GM12872 (cell line): ENCODE results near the gene C2.

ENCODE experiments used
- TF ChIP-seq, protein P1 (sequence below): IDR thresholded peaks from 3 replicates; pipeline ENCODE4 v1.5.1; 2011; ENCODE audit warnings: low read depth, mild to moderate bottlenecking, low read length, moderate library complexity; ENCODE audit not compliant: insufficient read depth

Gene C2

DNA sequence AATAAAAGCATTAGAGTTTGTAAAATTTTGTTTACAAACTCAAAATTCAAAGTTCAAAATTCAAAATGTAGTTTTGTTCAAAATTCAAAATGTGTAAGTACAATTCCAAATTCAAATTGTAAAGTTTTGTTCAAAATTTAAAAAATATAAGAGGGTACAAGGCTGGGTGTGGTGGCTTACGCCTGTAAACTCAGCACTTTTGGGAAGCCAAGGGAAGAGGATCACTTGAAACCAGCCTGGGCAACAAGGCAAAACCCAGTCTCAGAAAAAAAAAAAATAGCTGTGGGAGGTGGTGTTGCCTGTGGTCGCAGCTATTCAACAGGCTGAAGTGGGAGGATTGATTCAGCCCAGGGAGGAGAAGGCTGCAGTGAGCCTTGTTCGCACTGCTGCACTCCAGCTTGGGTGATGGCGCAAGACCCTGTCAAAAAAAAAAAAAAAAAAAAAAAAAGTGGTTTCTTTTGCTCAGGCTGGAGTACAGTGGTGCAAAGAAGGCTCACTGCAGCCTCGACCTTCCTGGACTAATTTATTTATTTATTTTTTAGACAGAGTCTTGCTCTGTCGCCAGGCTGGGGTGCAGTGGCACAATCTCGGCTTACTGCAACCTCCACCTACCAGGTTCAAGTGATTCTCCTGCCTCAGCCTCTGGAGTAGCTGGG is 20.2 kb upstream of the C2 start:
- TF ChIP-seq, protein P1, sequence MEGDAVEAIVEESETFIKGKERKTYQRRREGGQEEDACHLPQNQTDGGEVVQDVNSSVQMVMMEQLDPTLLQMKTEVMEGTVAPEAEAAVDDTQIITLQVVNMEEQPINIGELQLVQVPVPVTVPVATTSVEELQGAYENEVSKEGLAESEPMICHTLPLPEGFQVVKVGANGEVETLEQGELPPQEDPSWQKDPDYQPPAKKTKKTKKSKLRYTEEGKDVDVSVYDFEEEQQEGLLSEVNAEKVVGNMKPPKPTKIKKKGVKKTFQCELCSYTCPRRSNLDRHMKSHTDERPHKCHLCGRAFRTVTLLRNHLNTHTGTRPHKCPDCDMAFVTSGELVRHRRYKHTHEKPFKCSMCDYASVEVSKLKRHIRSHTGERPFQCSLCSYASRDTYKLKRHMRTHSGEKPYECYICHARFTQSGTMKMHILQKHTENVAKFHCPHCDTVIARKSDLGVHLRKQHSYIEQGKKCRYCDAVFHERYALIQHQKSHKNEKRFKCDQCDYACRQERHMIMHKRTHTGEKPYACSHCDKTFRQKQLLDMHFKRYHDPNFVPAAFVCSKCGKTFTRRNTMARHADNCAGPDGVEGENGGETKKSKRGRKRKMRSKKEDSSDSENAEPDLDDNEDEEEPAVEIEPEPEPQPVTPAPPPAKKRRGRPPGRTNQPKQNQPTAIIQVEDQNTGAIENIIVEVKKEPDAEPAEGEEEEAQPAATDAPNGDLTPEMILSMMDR = no peak

- TF ChIP-seq, protein P1 = no peak
Measured at GRCh38 chr6:31908791-31909190, 18.7 kb upstream of the C2 start.

DNA sequence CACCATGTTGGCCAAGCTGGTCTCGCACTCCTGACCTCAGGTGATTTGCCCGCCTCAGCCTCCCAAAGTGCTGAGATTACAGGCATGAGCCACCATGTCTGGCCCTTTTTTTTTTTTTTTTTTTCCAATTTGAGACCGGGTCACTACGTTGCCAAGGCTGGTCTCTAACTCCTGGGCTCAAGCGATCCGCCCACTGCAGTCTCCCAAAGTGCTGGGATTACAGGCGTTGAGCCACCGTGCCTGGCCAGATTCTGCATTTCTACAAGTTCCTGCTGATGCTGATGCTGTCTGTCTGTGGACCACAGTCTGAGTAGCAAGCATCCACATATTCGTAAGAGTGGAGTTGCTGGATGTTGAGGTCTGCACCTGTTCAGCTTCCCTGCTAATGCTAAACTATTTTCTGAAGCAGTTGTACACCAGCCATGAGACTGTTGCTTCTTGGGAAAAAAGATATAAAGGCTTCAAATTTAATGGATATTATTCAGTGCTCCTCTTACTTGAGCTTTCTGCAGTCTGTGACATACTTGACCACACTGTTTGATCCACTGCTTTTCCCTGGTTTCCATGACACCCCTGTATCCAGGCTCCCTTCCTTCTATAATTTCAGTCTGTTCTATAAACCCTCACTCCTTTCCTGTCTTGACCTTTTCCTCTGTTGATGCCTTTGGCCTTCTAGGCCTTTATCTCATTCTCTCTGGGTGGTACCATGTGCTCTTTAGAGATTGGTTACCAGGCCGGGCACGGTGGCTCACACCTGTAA is 15.5 kb upstream of the C2 start:
- TF ChIP-seq, protein P1 = no peak

DNA sequence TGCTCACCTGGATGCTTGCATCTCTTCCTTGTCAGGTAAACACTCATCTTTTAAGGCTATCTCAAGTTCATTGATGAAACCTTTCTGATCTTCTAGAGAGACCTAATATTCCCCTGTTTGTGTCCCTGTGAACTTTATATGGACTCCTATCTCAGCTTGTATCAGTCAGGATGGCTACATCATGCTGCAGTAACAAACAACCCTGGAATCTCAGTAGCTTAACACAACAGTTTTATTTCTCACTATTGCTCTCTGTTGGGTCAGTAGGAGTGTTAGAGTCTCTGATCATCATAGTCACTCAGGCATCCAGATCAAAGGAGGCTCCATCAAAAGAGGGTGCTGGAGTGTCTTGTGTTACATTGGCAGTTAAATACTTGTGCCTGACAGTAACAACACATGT is 12.2 kb upstream of the C2 start:
- TF ChIP-seq, protein P1 = no peak

DNA sequence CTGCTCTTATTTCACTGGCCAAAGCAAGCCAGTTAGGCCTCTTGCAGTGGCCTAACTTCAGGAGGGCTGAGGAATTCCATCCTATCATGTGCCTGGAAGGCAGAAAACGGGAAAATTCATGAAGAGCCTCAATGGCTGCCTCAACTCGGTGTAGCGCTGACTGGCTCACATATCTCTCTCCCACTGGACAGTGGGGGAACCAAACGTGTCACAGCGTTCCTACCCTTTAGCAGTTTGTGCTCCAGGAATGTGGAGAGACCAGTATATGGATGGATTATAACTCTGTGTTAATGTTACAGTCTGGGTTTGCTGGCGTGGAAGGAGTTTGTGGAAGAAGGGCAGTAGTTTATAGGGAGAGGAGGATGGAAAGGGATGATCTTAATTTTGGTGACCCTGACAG is 11.8 kb upstream of the C2 start:
- TF ChIP-seq, protein P1 = no peak

DNA sequence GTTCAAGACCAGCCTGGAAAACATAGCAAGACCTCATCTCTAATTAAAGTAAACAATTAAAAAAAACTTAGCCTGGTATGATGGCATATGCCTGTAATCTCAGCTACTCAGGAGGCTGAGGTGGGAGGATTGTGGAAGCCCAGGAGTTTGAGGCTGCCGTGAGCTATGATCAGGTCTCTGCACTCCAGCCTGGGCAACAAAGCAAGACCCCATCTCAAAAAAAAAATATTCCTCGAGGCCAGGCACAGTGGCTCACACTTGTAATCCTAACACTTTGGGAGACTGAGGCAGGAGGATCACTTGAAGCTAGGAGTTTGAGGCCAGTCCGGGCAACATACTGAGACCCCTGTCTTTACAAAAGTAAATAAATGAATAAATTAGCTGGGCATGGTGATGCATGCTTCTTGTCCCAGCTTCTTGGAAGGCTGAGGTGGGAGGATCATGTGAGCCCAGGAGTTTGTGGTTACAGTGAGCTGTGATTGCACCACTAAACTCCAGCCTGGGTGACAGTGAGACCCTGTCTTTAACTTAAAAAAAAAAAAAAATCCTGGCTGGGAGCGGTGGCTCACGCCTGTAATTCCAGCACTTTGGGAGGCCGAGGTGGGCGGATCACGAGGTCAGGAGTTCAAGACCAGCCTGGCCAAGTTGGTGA is 9.3 kb upstream of the C2 start:
- TF ChIP-seq, protein P1 = no peak

GRCh38 chr6:31919624-31920303 is 7.8 kb upstream of the C2 start:
- TF ChIP-seq, protein P1 = no peak
